Stimulated activated CD8-positive, alpha-beta memory T cell treated with anti-CD3 and anti-CD28 coated beads, Interleukin-7, amount 100 ng/mL, for 48 hours (primary cell): ENCODE results near the gene PTPRK.

Experiments
- DNase-seq, 2 donors: peaks; one replicate each; pipeline ENCODE4 v3.0.0-alpha.2; 2020; ENCODE audit warnings: low read depth in 1 of 2; ENCODE audit errors: extremely low read depth in 1 of 2

PTPRK gene

GRCh38 chr6:128350416-128351254 lies 169.8 kb downstream of the PTPRK start:
- DNase-seq = no peak

GRCh38 chr6:128347123-128347522 lies 173.3 kb downstream of the PTPRK start:
- DNase-seq = no peak

DNA sequence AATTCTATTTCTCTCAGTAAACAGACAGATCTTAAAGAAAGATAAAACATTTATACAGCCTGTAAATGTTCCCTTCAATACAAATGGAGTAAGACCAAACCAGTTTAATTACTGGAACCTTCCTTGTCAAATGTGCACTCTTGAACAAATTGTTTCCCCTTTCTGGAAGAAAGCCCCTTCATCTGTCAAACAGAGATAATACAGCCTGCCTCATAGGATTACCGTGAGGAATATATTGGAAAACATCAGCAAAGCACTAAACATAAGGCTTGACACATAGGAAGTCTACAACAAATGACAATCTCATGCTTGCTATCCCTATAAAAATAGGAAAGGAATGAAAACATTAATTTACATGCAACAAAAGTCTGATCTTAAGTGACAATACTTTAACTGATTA lies 173.8 kb downstream of the PTPRK start:
- DNase-seq = no peak

DNA sequence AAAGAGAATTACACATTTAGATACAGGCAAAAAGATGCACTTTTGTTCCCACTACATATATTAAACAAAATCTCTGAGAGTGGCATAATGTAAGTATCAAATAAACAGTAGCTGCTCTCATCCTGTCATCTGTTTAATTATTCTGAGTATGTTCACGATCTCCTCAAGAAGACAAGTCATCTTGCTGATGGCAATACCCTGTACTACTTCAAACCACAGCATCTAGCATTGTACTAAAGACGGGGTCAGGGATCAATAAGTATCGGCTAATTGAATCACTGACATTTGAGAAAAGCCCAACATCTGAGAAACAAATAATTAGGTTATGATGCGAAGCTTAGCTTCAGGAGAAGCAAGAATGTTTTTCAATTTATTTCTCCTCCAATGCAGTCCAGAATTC lies 175.1 kb downstream of the PTPRK start:
- DNase-seq = no peak

- no peak for DNase-seq
These were observed 176.7 kb downstream of the PTPRK start for GRCh38 chr6:128343706-128344105.

DNA sequence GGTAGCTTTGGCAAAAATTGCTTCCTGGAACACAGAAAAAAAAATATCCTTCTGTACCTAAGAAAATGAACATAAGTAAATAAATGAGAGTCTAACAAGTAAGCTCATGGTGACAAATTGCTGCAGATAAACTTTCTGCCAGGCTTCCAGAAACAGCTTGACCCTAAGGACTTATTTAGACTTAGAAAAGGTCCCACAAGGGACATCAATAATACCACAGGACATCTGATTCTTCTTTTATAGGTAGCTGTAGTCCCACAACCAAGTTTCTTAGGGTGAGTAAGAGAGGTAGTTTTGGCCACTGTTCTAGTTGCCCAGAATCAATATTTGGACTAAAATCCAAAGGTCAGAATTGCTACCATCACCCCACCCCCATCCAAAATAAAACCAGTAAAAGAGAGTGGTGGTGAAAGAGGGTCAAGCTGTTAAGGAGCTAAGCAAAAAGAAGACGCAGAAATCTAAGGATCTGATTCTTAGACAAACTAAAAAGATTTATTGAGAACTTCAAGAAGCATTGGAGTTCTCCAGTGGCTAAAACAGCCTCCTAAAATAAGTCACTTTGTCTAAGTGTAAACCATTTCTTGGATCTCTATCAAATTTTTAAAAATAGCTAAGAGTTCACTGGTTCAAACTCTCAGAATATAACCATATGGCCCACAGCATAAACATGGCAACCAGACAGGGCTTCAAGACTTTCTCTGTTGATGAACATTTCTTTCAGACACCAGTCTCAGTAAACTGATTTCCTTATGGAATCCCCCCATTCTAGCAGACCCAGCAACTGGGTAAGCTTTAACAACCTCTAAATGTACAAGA lies 180.6 kb downstream of the PTPRK start:
- DNase-seq = no peak

DNA sequence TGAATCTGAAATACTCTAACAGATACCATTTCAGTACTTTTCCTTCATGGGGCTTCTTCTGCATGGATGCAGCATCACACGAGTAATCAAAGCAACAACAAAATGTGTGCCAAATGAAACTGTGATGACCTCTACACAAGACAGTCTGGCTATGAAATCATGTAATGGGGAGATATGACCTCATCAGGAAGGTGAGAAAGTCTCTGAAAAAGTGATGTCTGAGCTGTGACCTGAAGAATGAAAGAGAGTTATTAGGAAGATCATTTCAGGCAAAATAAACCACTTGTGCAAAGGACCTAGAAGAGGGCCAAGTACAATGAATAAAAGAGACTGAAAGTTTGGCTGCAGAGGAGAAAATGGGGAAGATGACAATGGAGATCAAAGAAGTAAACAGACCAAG lies 182.8 kb downstream of the PTPRK start:
- DNase-seq = no peak

- DNase-seq = no peak
These were observed 183.8 kb downstream of the PTPRK start for GRCh38 chr6:128336436-128337095.

DNA sequence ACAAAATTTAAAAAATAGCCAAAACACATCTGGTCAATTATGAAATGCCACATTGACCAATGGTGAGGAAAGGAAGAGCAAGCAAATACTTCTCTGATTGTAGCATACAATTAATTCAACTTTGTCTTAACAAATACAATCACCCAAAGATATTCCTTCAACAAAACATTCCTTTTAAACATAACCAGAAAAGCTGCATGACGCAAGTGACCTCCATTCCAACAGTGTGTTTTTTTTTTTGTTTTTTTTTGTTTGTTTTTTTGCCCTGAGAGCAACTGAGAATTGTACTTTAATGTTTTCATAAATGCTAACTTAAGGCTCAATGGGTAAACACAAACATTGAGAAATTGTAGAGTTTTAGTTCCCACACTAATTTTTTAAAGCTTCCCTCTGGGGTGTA lies 184.4 kb downstream of the PTPRK start:
- DNase-seq = no peak

DNA sequence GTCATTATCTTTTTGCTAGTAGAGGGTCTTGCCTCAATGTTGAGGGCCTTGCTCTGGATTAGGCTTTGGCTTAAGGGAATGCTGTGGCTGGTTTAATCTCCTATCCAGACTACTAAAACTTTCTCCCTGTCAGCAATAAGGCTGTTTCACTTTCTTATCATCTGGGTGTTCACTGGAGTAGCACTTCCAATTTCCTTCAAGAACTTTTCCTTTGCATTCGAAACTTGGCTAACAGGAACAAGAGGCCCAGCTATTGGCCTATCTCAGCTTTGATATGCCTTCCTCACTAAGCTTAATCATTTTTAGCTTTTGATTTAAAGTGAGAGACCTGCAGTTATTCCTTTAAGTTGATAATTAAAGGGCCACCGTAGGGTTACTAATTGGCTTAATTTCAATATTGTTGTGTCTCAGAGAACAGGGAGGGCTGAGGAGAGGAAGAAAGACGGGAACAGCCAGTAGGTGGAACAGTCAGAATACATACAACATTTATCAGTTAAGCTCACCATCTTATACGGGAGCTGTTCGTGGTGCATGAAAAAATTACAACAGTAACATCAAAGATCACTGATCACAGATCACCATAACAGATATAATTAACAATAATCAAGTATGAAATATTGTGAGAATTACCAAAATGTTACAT lies 186.7 kb downstream of the PTPRK start:
- DNase-seq = no peak

- no peak for DNase-seq
These were observed 192.5 kb downstream of the PTPRK start for GRCh38 chr6:128327890-128328289.

GRCh38 chr6:128323011-128323410 lies 197.4 kb downstream of the PTPRK start:
- DNase-seq = no peak

DNA sequence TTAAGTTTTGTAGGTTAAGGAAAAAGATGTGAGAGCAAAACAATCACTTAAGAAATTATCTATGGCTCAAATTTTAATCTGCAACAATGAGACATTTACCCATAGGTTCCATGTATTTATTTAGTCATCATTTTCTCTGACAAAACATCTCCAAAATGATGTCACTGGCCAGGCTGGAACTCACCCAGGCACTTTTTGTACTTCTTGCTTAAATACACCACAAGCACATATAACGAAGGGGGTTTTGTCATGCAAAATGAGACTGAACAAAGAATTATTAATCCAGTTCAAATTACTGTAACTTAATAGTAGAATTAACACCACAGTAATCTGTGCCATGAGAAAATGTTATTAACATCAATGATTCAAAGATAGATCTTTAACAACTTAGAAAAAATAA lies 200.5 kb downstream of the PTPRK start:
- DNase-seq = no peak

DNA sequence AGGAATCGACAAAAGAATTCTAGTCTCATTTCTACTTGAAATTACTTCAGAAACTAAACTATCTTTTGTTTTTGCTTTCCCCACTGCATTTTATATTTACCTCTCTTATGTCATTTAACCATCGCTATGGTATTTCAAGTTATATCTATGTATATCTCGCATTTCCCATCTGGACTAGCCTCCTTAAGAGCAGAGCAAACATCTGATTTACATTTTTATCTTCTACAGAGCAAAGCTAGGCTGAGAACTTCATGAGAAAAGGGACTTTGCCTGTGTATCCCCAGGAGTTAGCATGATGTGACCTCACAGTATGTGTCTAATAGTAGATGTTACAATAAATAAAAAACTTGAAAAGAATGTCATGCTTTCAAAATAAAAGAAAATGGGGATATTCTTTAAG lies 201.2 kb downstream of the PTPRK start:
- no peak for DNase-seq

DNA sequence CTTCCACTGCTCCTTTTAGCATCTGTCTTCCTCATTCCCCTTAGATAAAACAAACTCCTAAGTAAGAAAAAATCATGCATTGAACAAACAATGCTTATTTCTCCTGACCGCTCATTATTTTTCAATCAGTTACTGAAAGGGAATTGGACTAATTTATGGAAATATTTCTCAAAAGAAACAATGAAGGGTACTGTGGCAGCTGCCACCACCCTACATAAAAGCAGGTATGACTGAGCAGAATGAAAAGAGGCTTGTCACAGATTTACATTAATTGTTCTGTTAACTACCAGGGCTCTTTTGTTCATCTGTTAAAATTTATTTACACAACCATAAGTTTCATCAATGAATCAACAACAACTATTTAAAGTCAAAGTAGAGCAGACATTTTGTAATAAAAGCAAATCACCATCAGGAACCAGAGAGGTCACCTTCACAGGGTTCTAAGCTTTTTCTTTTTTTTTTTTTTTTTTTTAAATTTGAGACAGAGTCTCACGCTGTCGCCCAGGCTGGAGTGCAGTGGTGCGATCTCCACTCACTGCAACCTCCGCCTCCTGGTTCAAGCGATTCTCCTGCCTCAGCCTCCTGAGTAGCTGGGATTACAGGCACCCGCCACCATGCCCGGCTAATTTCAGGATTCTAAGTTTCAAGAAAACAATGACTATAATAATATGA lies 204.0 kb downstream of the PTPRK start:
- no peak for DNase-seq

DNA sequence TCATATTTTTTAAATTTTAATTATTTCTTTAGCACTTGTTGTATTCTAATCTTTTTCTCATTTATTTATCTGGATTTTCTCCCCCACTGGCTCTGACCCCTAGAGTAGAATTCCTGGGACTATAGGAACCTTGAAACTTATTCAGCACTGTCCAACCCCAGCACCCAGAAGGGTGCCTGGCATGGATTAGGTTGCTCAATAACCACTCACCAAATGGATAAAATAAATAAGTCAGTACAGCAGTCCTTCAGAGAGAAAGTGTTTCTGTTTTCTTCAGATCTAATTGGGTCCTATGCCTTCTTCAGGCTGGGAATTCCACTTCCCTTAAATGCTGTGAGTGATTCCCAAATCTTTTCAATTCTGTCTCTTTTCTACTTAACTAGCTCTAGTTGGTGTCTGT lies 206.2 kb downstream of the PTPRK start:
- DNase-seq = no peak

GRCh38 chr6:128311944-128312570 lies 208.3 kb downstream of the PTPRK start:
- no peak for DNase-seq

DNA sequence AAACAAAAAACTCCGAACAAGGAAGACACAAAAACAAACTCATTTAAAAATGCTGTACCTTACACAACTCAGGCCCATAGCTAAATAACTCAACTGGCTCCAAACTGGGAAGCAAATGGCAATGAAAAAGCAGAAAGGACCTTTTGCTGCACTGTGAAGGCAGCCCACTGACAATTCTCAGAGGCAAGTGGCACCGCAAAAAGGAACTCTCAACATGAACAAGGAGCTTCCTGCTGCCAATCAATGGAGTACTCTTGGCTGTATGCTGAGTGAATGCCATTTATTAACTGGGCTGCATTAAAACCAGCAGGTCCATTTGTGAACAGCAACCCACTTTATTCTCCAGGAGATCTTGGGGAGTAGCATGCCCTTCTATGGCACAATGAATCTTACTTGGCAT lies 209.9 kb downstream of the PTPRK start:
- no peak for DNase-seq

DNA sequence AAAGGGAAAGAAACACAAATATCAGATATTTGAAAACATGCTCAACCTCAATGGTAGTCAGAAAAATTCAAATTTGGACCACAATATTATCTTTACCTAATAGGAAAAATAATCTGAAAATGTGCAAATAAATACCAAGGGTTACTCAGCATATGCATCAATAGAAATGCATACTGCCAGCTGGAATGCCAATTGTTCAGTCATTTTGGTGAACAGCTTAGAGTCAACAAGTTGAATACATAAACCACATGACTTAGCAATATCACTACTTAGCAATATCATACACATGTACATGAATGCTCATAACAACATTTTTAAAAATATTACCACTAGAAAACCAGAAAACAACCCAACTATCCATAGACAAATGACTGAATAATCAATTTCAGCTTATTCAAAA lies 212.7 kb downstream of the PTPRK start:
- DNase-seq = no peak

DNA sequence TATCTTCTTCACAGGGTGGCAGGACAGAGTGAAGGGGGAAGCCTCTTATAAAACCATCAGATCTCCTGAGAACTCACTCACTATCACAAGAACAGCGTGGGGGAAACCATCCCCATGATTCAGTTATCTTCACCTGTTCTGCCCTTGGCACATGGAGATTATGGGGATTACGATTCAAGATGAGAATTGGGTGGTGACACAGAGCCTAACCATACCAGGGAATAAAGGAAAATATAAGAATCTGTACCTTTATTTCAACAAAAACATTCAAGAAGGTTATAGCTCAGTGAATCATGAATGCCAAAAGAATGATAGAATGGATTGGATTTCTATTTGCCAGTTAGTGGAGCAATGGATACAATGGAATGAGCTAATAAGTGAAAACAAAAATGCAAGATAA lies 214.4 kb downstream of the PTPRK start:
- DNase-seq = no peak
